ENCODE data around the gene CHD8.

The CHD8 gene

GRCh38 chr14:21437063-21437901, 18.6 kb downstream of the CHD8 start:
- peak; percentile 98 for DNase-seq (ENCODE audit: low read depth)

- DNase-seq (ENCODE audit: low read depth): no peak
Measured at GRCh38 chr14:21436567-21437062, 19.3 kb downstream of the CHD8 start.

DNA sequence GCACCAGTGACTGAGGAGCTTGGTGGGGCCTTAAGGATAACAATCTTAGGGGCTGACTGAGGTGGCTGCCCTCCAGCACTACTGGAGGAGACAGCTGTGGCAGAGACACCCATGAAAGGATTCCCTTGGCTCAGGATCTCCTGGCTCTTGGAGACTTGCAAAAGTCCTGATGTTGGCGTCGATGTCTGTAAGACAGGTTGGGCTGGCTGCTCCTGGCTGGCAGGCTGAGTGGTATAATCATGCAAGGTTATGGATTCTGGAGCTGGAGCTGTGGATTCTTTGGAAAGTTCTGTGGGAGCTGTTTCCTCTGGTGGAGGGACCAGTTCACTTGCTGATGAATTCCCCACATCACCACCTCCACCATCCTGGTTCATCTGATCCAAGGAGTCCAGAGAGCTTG, 24.8 kb downstream of the CHD8 start:
- no peak for DNase-seq (ENCODE audit: low read depth)

- DNase-seq (ENCODE audit: low read depth): no peak
Measured at GRCh38 chr14:21428930-21429329, 27.0 kb downstream of the CHD8 start.

GRCh38 chr14:21426692-21427091, 29.2 kb downstream of the CHD8 start:
- DNase-seq (ENCODE audit: low read depth): no peak

DNA sequence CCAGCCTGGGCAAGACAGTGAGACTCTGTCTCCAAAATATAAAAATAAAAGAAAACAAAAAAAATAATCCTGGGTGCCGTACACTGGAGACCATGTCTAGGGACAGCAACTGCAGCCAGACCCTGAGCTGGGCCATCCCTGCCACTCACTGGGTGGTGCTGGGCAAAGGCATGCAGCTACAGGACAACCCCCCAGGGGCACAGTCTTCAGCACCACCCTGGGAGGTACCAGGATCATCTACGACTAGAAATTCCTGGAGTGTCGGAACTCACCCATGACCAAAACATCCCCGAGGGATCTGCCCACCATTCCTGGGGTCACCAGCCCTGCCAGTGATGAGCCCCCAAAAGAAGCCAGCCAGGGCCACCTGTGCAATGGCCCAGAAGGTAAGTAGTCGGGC, 36.4 kb downstream of the CHD8 start:
- no peak for DNase-seq (ENCODE audit: low read depth)

DNA sequence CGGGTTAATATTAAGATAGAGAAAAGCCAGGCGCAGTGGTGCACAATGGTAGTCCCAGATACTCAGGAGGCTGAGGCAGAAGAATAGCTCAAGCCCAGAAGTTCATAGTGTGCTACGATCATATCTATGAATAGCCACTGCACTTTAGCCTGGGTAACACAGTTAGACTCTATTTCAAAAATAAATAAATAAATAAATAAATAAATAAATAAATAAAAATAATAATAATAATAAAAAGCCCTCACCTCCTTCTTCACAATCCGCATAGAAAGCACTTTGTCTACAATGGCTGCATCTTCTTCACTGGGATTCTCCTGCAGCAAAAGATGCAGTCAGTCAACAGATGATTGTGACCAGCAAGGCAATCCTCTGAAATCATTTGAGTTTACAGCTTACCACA, 40.6 kb downstream of the CHD8 start:
- no peak for DNase-seq (ENCODE audit: low read depth)

DNA sequence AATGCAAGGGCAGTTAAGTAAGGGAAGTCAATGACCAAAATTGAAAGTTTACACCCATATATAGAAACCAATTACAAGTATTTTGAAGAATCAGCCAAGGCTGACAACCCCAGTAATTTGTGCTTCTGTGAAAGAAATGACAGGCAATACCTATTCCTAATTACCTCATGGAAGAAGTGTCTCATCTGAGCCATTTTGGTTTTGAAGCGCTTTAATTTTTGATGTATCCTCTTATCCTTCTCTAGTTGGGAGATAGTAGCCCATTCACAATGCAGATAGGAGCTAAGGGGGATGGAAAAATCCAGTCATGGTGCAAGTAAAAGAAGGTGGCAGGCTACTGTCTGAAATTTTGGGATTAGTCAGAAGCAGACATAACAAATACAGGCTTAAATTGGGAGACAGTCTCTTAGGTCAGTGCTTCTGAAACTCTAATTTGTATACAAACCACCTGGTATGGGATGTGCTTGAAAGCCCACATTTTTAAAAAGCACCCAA, 41.7 kb downstream of the CHD8 start:
- no peak for DNase-seq (ENCODE audit: low read depth)

DNA sequence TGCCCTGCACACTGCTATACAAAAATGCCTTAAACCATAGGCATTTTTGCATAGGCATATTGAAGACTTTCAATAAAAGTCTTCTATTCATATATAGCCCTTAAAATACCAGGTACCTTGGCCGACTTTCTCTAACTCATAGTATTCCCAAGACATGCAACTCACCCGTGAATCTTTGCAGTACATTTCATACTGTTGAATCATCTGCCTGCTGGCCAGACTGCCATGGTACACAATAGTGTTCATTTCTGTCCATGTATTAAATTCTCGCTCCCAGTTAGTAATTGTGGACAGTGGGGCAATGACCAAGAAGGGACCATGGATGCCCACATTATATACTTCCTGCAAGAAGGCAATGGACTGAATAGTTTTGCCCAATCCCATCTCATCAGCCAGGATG, 47.8 kb downstream of the CHD8 start:
- no peak for DNase-seq (ENCODE audit: low read depth)

GRCh38 chr14:21406213-21406612, 49.7 kb downstream of the CHD8 start:
- DNase-seq (ENCODE audit: low read depth): no peak

GRCh38 chr14:21405097-21405496, 50.8 kb downstream of the CHD8 start:
- DNase-seq (ENCODE audit: low read depth): no peak

- no peak for DNase-seq (ENCODE audit: low read depth)
Measured at GRCh38 chr14:21399311-21399870, 56.5 kb downstream of the CHD8 start.

DNA sequence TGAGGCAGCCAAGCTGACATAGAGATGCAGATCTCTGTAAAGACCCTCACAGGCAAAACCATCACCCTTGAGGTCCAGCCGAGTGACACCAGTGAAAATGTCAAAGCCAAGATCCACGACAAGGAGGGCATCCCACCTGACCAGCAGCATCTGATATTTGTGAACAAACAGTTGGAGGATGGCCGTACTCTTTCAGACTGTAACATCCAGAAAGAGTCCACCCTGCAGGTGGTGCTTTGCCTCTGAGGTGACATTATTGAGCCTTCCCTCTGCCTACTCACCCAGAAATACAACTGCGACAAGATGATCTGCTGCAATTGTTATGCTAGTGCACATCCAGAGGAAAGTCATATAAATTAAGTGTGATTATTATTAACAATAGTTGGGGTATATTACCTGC, 57.0 kb downstream of the CHD8 start:
- no peak for DNase-seq (ENCODE audit: low read depth)

- DNase-seq (ENCODE audit: low read depth): no peak
Measured at GRCh38 chr14:21395450-21395849, 60.5 kb downstream of the CHD8 start.

GRCh38 chr14:21385188-21385904, 70.6 kb downstream of the CHD8 start:
- DNase-seq (ENCODE audit: low read depth): no peak

DNA sequence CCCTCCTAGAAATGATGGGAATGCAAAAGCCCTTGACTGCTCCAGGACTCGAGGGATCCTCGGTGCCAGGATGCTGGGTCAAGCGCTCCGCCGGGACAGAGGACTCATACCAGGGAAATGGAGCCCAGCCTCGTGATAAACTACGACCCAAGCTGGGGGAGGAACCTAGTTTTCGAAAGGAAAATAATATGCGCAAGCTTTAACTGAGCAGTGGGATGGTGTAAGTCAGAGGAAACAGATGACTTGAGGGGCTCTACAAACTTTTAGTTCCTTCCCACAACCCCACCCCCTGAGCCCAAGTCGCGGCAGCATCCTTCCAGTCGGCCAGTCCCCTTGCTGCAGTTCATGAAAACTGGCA, 71.5 kb downstream of the CHD8 start:
- no peak for DNase-seq (ENCODE audit: low read depth)

GRCh38 chr14:21383848-21384493, 72.0 kb downstream of the CHD8 start, which contains the start of gene SUPT16H:
Gene SUPT16H (minus strand): TSS chr14:21384019. CDS start chr14:21383927, 92 bp downstream.
- DNase-seq (ENCODE audit: low read depth): peak; percentile 89

- no peak for DNase-seq (ENCODE audit: low read depth)
Measured at GRCh38 chr14:21382886-21383847, 72.8 kb downstream of the CHD8 start.

GRCh38 chr14:21382095-21382494, 73.8 kb downstream of the CHD8 start:
- no peak for DNase-seq (ENCODE audit: low read depth)

DNA sequence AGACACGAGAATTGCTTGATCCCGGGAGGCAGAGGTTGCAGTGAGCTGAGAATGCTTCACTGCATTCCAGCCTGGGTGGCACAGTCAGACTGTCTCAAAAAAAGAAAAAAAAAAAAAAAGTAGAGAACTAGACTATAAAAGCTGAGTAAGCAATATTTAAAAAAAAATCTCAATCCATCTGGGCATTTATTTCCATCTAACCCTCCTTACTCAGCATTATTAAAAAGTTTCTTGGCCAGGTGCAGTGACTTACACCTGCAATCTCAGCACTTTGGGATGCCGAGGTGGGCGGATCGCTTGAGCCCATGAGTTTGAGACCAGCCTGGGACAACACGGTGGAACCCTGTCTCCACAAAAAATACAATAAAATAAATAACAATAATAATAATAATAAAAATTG, 76.6 kb downstream of the CHD8 start:
- no peak for DNase-seq (ENCODE audit: low read depth)

- no peak for DNase-seq (ENCODE audit: low read depth)
Measured at GRCh38 chr14:21373980-21374379, 81.9 kb downstream of the CHD8 start.
